Stomach (tissue), 9 donors: ENCODE measurements around the gene RER1. TPM values are rescaled to one million over a fixed set of nuclear protein-coding genes. Genes with fewer than 3 reads are reported as not detected.

Experiments used
- DNase-seq, 2 donors: peaks; one replicate each; pipeline versions ENCODE4 v3.0.0 to v3.0.0-alpha.2; 2013 to 2019
- H3K27ac ChIP-seq, 5 donors: fragments of 200-600 bp in 4 of 5; sonication (generic) in 4 of 5; one replicate each; pipeline ENCODE4 v1.5.1; 2013 to 2019; ENCODE audit warnings: mild to moderate bottlenecking in 1 of 5, moderate library complexity in 1 of 5
- H3K27me3 ChIP-seq, 3 donors: fragments of 200-600 bp; sonication (generic); one replicate each; pipeline ENCODE4 v1.5.1; 2017 to 2019; ENCODE audit warnings: mixed run types in 1 of 3
- H3K36me3 ChIP-seq, 4 donors: fragments of 200-600 bp; sonication (generic); 1 replicate in 3 of 4; 2 replicates in 1 of 4; pipeline ENCODE4 v1.5.1; 2016 to 2019
- H3K4me1 ChIP-seq, 4 donors: fragments of 200-600 bp; sonication (generic); one replicate each; pipeline ENCODE4 v1.5.1; 2016 to 2019
- H3K4me3 ChIP-seq, 4 donors: fragments of 200-600 bp; sonication (generic) in 3 of 4; one replicate each; pipeline ENCODE4 v1.5.1; 2016 to 2019; ENCODE audit warnings: mild to moderate bottlenecking in 1 of 4
- H3K9me3 ChIP-seq, 4 donors: fragments of 200-600 bp; sonication (generic); one replicate each; pipeline ENCODE4 v1.5.1; 2016 to 2019
- EP300 ChIP-seq: sonication (generic); formaldehyde crosslinking; IDR thresholded peaks from one replicate; pipeline ENCODE4 v1.6.1; 2017; ENCODE audit warnings: antibody characterized with exemption
- POLR2A ChIP-seq, 4 donors: fragments of 450-650 bp; IDR thresholded peaks; one replicate each; pipeline ENCODE4 v1.6.1; 2016; ENCODE audit warnings: antibody characterized with exemption in 4 of 4, control low read depth in 2 of 4, mild to moderate bottlenecking in 1 of 4, moderate library complexity in 1 of 4
- POLR2AphosphoS5 ChIP-seq, 3 donors: sonication (generic); formaldehyde crosslinking; IDR thresholded peaks; one replicate each; pipeline ENCODE4 v1.6.1; 2016; ENCODE audit warnings: antibody characterized with exemption in 3 of 3
- whole genome bisulfite sequencing, 5 donors: extraction: QIAGEN DNeasy Blood & Tissue Kit in 3 of 5; methylation state at CpG; one replicate each; pipeline versions ENCODE4 v1.1.5 to v1.1.7; 2013 to 2018; 5-methylcytosine and 5-hydroxymethylcytosine counted together
- intact Hi-C: fragments of 100-400 bp; cut with DNase I; formaldehyde crosslinking; loops from one replicate; pipeline ENCODE4 v1.15.1; 2023; ENCODE audit warnings: low total_unique reads
- polyA plus RNA-seq, 3 donors: library from polyadenylated mRNA; stranded (reverse); fragments of 200-250 nt; gene quantifications; one replicate each; pipeline ENCODE4 v1.2.3, GENCODE V29; 2013
- total RNA-seq, 5 donors: library from RNA; depleted of rRNA; stranded (reverse); fragments of >200 nt; gene quantifications; one replicate each; pipeline versions ENCODE4 v1.1.0 to v1.2.3, GENCODE V29; 2014 to 2016
- TF ChIP-seq, protein P1 (sequence below), 7 experiments: fragments of 450-650 bp in 4 of 7; fragments of 200-600 bp in 3 of 7; sonication (generic) in 3 of 7; IDR thresholded peaks; one replicate each; pipeline ENCODE4 v1.5.1; 2016 to 2019; ENCODE audit warnings: antibody characterized with exemption in 7 of 7, control low read depth in 2 of 7, mild to moderate bottlenecking in 1 of 7
- donor health status: healthy with polysubstance abuse.
- donor health status: Bipolar disorder and iron deficiency.
- donor health status: healthy.

RER1 gene
- total and polyA plus RNA-seq, 8 donors = 38.2 to 73.6 (median 66.7) TPM

DNA sequence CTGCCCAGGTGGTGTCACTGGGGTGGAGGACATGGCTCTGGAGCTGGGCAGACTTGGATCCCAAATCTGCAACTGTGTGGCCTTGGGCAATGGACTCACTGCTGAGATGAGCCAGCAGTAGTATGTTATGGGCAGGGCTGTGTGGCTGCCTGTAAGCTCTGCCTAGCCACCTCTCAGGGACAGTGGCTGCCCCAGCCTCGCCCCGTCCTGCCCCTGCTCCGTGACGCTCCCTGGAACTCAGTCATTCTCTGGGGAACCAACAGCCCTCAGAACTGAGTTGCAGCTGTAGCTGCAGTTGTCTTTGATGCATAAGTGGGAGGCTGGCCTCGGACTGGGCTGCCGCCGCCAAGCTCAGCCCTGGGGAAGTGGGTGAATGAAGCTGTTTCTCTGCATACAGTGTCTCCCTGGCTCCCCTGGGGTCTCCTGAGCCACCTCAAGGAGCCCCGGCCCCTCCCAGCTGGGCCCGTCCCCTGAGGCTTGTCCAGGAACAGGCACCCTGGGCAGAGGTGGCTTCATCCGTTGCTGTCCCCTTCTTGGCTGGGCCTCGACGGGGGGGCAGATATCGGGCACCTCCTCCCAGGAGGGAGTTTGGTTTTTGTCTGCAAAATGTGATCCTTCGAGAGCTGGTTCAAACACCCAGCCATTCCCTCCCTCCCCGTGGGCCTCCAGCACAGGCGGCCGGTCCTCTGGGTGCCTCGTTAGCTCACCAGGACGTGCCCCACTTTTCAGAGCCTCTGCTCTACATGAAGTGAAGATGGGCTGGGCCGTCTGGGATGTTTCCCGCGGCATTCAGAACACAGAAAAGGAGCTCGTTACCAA lies 58.2 kb downstream of the RER1 start:
- Histone ChIP-seq H3K4me3 (no peak overlapping the region), H3K27ac (no peak overlapping the region), H3K27me3 (peaks cover 0 to 96% (median 24%) of the 10 kb centered on the region in 3 donors), H3K9me3 (no peaks in the 10 kb centered on the region), H3K36me3 (no peaks in the 10 kb centered on the region), H3K4me1 (peaks cover 0 to 8% (median 2%) of the 10 kb centered on the region in 4 donors)
- DNase-seq = no peak
- WGBS, 5 donors = 73 to 83% (median 81%) methylated on average over 20 to 23 of the region's 23 CpGs
- TF ChIP-seq POLR2A (IDR thresholded peaks at IDR 0.05) (no peak), EP300 (no peak), POLR2AphosphoS5 (IDR thresholded peaks at IDR 0.05) (no peak)
- TF ChIP-seq, protein P1, sequence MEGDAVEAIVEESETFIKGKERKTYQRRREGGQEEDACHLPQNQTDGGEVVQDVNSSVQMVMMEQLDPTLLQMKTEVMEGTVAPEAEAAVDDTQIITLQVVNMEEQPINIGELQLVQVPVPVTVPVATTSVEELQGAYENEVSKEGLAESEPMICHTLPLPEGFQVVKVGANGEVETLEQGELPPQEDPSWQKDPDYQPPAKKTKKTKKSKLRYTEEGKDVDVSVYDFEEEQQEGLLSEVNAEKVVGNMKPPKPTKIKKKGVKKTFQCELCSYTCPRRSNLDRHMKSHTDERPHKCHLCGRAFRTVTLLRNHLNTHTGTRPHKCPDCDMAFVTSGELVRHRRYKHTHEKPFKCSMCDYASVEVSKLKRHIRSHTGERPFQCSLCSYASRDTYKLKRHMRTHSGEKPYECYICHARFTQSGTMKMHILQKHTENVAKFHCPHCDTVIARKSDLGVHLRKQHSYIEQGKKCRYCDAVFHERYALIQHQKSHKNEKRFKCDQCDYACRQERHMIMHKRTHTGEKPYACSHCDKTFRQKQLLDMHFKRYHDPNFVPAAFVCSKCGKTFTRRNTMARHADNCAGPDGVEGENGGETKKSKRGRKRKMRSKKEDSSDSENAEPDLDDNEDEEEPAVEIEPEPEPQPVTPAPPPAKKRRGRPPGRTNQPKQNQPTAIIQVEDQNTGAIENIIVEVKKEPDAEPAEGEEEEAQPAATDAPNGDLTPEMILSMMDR (IDR thresholded peaks at IDR 0.05) = no peak
- intact Hi-C loops = no loop called here

DNA sequence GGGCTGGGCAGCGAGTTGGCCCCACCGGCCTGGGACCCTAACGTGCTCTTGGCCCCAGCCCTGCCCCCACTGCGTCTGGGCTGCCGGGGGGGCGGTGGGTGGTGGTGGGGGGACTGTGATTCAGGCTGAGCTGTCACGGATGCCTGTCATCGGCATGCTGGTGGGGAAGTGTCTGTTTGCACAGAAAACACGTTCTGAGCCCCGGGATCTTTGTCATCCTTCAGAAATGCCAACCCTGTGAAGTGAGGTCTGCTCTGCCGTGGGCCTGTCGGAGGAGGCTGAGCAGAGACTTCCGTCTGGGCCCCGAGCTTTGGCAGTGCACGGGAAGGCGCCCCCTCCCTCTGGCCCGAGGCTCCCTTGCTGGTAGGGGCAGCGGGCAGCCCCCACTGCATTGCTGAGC lies 60.1 kb downstream of the RER1 start:
- no peak overlapping the region for H3K27ac ChIP-seq
- no peak for DNase-seq
- intact Hi-C loops = no loop called here
- no peaks in the 10 kb centered on the region for H3K9me3 ChIP-seq
- WGBS, 5 donors = 6 to 42% (median 35%) methylated on average over 6 to 18 of the region's 18 CpGs
- no peaks in the 10 kb centered on the region for H3K36me3 ChIP-seq
- peaks cover 0 to 8% (median 2%) of the 10 kb centered on the region in 4 donors for H3K4me1 ChIP-seq
- H3K27me3 ChIP-seq = peaks cover 0 to 96% (median 12%) of the 10 kb centered on the region in 3 donors
- no peak for TF ChIP-seq POLR2AphosphoS5 (IDR thresholded peaks at IDR 0.05)
- TF ChIP-seq, protein P1 (IDR thresholded peaks at IDR 0.05) = no peak
- TF ChIP-seq EP300 = no peak
- no peak overlapping the region for H3K4me3 ChIP-seq

DNA sequence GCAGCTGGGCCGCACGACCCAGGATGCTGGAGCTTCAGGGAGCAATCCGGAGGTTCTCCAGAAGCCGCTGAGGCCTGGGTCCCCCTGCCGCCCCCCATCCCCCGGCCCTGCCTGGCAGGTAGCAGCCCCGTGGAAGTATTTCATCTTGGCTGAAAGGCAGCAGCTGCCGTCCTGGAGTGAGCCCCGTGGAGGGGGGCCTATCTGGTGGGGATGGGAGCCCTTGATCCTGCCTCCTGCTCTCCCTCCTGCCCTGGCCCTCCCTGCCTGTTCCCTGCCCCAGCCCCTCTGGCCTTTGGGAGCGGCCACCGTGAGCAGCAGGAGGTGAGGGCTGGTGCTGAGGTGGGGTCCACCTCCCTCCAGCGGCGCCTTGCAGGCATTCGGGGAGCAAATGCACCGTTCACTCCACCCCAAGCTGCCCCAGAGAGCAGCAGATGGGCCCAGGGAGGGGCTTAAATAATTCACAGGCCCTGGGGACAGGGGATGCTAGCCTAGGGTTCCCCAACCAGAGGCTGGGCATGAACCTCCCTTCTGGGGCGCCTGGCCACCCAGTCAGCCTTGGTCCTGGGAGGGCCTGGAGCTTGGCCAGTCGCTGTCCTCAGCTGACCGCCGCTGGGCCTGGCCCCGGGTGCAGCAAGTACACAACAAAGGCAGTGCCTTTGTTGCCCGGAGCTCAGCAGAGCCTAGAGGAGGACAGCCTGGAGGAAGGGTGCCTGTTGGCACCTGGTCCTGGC lies 60.7 kb downstream of the RER1 start:
- Histone ChIP-seq H3K4me1 (peaks cover 0 to 8% (median 2%) of the 10 kb centered on the region in 4 donors), H3K27me3 (peaks cover 0 to 96% (median 10%) of the 10 kb centered on the region in 3 donors), H3K4me3 (no peak overlapping the region), H3K36me3 (no peaks in the 10 kb centered on the region), H3K27ac (no peak overlapping the region), H3K9me3 (no peaks in the 10 kb centered on the region)
- DNase-seq = no peak
- WGBS, 5 donors = 48 to 59% (median 55%) methylated on average over 11 to 21 of the region's 21 CpGs
- intact Hi-C loops = no loop called here
- no peak for TF ChIP-seq EP300
- TF ChIP-seq POLR2AphosphoS5 (IDR thresholded peaks at IDR 0.05) = no peak
- no peak for TF ChIP-seq POLR2A (IDR thresholded peaks at IDR 0.05)
- TF ChIP-seq, protein P1 (IDR thresholded peaks at IDR 0.05) = no peak

DNA sequence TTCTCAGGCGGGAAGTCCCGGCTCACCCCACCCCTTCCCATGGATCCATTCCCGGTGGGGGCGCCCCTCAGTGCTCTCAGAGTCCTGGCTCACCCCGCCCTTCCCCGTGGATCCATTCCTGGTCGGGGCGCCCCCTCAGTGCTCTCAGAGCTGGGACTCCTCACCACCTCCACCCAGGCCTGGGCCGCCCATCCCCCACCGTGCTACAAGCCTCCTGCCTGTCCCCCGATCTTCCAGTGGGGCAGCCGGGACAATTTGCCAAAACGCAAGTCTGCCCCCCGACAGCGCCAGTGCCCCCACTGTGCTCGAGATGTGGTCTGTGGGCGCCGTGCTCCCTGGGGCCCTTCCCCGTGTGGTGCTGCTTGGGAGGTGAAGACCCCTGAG lies 61.3 kb downstream of the RER1 start:
- no peak overlapping the region for H3K4me3 ChIP-seq
- no peak for DNase-seq
- TF ChIP-seq POLR2AphosphoS5 (IDR thresholded peaks at IDR 0.05) (no peak), POLR2A (IDR thresholded peaks at IDR 0.05) (no peak), EP300 (no peak)
- TF ChIP-seq, protein P1 (IDR thresholded peaks at IDR 0.05) = no peak
- WGBS, 5 donors = 63 to 82% (median 79%) methylated on average over 16 to 19 of the region's 19 CpGs
- H3K36me3 ChIP-seq = no peaks in the 10 kb centered on the region
- H3K27me3 ChIP-seq = peaks cover 0 to 92% (median 10%) of the 10 kb centered on the region in 3 donors
- intact Hi-C loops = no loop called here
- no peak overlapping the region for H3K27ac ChIP-seq
- no peaks in the 10 kb centered on the region for H3K9me3 ChIP-seq
- H3K4me1 ChIP-seq = peaks cover 0 to 8% (median 2%) of the 10 kb centered on the region in 4 donors
